ENCODE results near the gene DNAJB9. TPM values are rescaled to one million over a fixed set of nuclear protein-coding genes. Genes with fewer than 3 reads are reported as not detected.

Gene DNAJB9
- total RNA-seq (31.3 TPM), polyA plus RNA-seq (ENCODE audit: insufficient read depth, low read depth, low replicate concordance) (33.5 TPM)
- long read RNA-seq, donor 1, transcript DNAJB9-201 (3 exons, 2,715 nt), result major isoform, 17 of 19 reads
- long read RNA-seq, donor 1, partial matches to known transcripts, result 0 of 19 reads
- long read RNA-seq, donor 1, other reads (novel, unspliced or antisense), result 0 of 19 reads
- long read RNA-seq, donor 2, transcript DNAJB9-201 (3 exons, 2,715 nt), result major isoform, 23 of 23 reads
- long read RNA-seq, donor 2, partial matches to known transcripts, result 0 of 23 reads
- long read RNA-seq, donor 2, other reads (novel, unspliced or antisense), result 0 of 23 reads
- long read RNA-seq, donor 3, transcript DNAJB9-201 (3 exons, 2,715 nt), result major isoform, 33 of 120 reads
- long read RNA-seq, donor 3, partial matches to known transcripts, result 86 of 120 reads
- long read RNA-seq, donor 3, other reads (novel, unspliced or antisense), result 0 of 120 reads
- long read RNA-seq, donor 4, transcript DNAJB9-201 (3 exons, 2,715 nt), result major isoform, 16 of 17 reads
- long read RNA-seq, donor 4, partial matches to known transcripts, result 0 of 17 reads
- long read RNA-seq, donor 4, other reads (novel, unspliced or antisense), result 0 of 17 reads
- long read RNA-seq, donor 5, partial matches to known transcripts, result 0 of 4 reads
- long read RNA-seq, donor 5, other reads (novel, unspliced or antisense), result 0 of 4 reads
- long read RNA-seq, donor 6, transcript DNAJB9-201 (3 exons, 2,715 nt), result major isoform, 44 of 55 reads
- long read RNA-seq, donor 6, partial matches to known transcripts, result 9 of 55 reads
- long read RNA-seq, donor 6, other reads (novel, unspliced or antisense), result 0 of 55 reads
- long read RNA-seq, donor 7, transcript DNAJB9-201 (3 exons, 2,715 nt), result major isoform, 61 of 64 reads
- long read RNA-seq, donor 7, partial matches to known transcripts, result 0 of 64 reads
- long read RNA-seq, donor 7, other reads (novel, unspliced or antisense), result 3 of 64 reads
- long read RNA-seq, donor 8, transcript DNAJB9-201 (3 exons, 2,715 nt), result major isoform, 16 of 17 reads
- long read RNA-seq, donor 8, partial matches to known transcripts, result 0 of 17 reads
- long read RNA-seq, donor 8, other reads (novel, unspliced or antisense), result 0 of 17 reads
- long read RNA-seq, donor 9, transcript DNAJB9-201 (3 exons, 2,715 nt), result major isoform, 11 of 11 reads
- long read RNA-seq, donor 9, partial matches to known transcripts, result 0 of 11 reads
- long read RNA-seq, donor 9, other reads (novel, unspliced or antisense), result 0 of 11 reads
- long read RNA-seq, donor 10, transcript DNAJB9-201 (3 exons, 2,715 nt), result major isoform, 7 of 21 reads
- long read RNA-seq, donor 10, partial matches to known transcripts, result 11 of 21 reads
- long read RNA-seq, donor 10, other reads (novel, unspliced or antisense), result 0 of 21 reads

DNA sequence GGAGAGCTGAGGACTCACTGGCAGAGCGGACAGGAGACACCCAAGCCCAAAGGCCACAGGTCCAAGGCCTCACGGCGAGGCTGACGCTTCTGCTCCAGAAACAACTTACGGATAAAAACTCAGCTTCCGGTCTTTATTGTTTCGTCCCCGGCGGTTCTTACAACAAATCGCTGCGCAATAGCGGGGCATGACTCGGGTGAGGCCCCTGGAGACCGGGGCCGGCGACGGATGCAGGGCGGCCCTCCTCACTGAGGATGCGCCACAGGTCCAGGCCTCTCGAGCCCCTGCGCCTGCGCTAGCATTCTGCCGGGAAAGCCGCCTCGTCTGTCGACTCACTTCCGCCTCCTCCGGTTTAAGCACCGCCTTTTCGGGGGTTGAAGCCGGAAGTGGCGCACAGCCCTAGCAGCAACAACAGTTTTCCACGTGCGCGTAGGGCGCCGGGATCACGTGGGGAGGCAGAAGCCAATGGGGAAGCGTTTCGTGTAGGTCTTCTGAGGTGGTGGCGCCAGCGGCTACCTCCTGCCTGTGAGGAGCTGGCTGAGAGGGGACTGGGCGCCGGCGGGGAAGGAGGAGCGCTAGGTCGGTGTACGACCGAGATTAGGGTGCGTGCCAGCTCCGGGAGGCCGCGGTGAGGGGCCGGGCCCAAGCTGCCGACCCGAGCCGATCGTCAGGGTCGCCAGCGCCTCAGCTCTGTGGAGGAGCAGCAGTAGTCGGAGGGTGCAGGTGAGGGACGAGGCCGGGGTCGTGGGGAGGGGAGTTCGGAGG lies at the start of gene DNAJB9, which contains the start of gene THAP5:
TSS of gene DNAJB9 (plus strand) at position 494 of the 765 bp plus-strand sequence. CDS start 1,853 bp downstream, outside the sequence.
TSS of gene THAP5 (minus strand) at position 326 of the 765 bp plus-strand sequence. CDS start at position 189, 137 bp downstream.
- DNase-seq (peak; percentile 99 to 100 (median 100)), FAIRE-seq (peak; percentile 85)
- Histone ChIP-seq H3K27me3 (ENCODE audit: control insufficient read depth, insufficient read depth, low read length) (no peaks in the 10 kb centered on the region), H3K9ac (ENCODE audit: low read length in 3 of 3) (peak within 1 kb of the TSS; percentile 75 to 100 (median 98)), H3K36me3 (ENCODE audit: control insufficient read depth in 2 of 3, insufficient read depth in 3 of 3, low read length in 3 of 3) (peaks cover 0 to 16% (median 4%) of the 10 kb centered on the region in 3 donors), H3K4me1 (ENCODE audit: control insufficient read depth in 2 of 3, insufficient read depth in 2 of 3, low read depth in 1 of 3, low read length in 3 of 3) (peaks cover 0 to 5% (median 2%) of the 10 kb centered on the region in 3 donors), H3K4me3 (ENCODE audit: low read length in 3 of 3) (peak within 1 kb of the TSS; percentile 89 to 99 (median 98)), H3K9me3 (ENCODE audit: control insufficient read depth in 2 of 3, insufficient read depth in 1 of 3, low read length in 3 of 3) (no peaks in the 10 kb centered on the region), H3K27ac (ENCODE audit: low read depth in 2 of 2, low read length in 2 of 2) (peak within 1 kb of the TSS; percentile 98 to 99)
- TF ChIP-seq, protein P1, sequence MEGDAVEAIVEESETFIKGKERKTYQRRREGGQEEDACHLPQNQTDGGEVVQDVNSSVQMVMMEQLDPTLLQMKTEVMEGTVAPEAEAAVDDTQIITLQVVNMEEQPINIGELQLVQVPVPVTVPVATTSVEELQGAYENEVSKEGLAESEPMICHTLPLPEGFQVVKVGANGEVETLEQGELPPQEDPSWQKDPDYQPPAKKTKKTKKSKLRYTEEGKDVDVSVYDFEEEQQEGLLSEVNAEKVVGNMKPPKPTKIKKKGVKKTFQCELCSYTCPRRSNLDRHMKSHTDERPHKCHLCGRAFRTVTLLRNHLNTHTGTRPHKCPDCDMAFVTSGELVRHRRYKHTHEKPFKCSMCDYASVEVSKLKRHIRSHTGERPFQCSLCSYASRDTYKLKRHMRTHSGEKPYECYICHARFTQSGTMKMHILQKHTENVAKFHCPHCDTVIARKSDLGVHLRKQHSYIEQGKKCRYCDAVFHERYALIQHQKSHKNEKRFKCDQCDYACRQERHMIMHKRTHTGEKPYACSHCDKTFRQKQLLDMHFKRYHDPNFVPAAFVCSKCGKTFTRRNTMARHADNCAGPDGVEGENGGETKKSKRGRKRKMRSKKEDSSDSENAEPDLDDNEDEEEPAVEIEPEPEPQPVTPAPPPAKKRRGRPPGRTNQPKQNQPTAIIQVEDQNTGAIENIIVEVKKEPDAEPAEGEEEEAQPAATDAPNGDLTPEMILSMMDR (IDR thresholded peaks at IDR 0.05; ENCODE audit: borderline replicate concordance, extremely low read depth, insufficient read depth), result no peak
- intact Hi-C loops (cut with DNase I), result no loop called here

DNA sequence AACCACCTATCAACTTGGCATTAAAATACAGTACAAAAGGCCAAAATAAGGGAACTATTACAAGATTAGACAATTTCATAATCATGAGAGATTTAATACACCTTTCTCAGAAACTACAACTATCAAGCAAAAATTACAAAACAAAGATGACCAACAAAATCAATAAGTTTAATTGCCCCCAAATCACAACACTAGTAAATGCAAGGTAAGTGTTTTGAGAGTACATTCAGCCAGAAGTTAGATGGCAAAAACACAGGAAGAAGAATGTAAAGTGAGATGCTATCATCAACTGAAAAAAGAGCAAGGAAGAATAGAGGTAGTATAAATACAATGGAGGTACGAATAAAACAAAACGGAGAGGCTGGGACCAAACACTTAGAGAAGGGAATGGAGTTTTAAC lies 46.9 kb upstream of the DNAJB9 start:
- H3K4me1 ChIP-seq (ENCODE audit: control insufficient read depth in 2 of 3, insufficient read depth in 2 of 3, low read depth in 1 of 3, low read length in 3 of 3), result peaks cover 0 to 12% (median 9%) of the 10 kb centered on the region in 3 donors
- no peaks in the 10 kb centered on the region for H3K27me3 ChIP-seq (ENCODE audit: control insufficient read depth, insufficient read depth, low read length)
- no peak overlapping the region for H3K9ac ChIP-seq (ENCODE audit: low read length in 3 of 3)
- FAIRE-seq, result no peak
- no peaks in the 10 kb centered on the region for H3K9me3 ChIP-seq (ENCODE audit: control insufficient read depth in 2 of 3, insufficient read depth in 1 of 3, low read length in 3 of 3)
- peak overlapping the region in 1 of 3 donors; percentile 40 for H3K4me3 ChIP-seq (ENCODE audit: low read length in 3 of 3)
- TF ChIP-seq, protein P1 (IDR thresholded peaks at IDR 0.05; ENCODE audit: borderline replicate concordance, extremely low read depth, insufficient read depth), result no peak
- DNase-seq, result no peak
- H3K27ac ChIP-seq (ENCODE audit: low read depth in 2 of 2, low read length in 2 of 2), result peak overlapping the region in 1 of 2 donors; percentile 3
- peaks cover 0 to 5% (median 3%) of the 10 kb centered on the region in 3 donors for H3K36me3 ChIP-seq (ENCODE audit: control insufficient read depth in 2 of 3, insufficient read depth in 3 of 3, low read length in 3 of 3)
- intact Hi-C loops (cut with DNase I), result no loop called here

All from kidney (tissue), 22 donors.